Neuronal stem cell (in vitro differentiated cells): Measurements from ENCODE around the gene POU2AF1.

Source experiments
- DNase-seq: peaks from one replicate; pipeline ENCODE4 v3.0.0-alpha.2; 2013; ENCODE audit warnings: low spot score
- H2AFZ ChIP-seq: one replicate; pipeline ENCODE4 v1.6.1; 2013; ENCODE audit warnings: mild to moderate bottlenecking, low read length, inconsistent platforms
- H2AK5ac ChIP-seq: 2 replicates; pipeline ENCODE4 v1.6.1; 2013; ENCODE audit warnings: low read depth, mild to moderate bottlenecking, inconsistent platforms, low read length, moderate library complexity, mixed read lengths
- H2BK120ac ChIP-seq: 2 replicates; pipeline ENCODE4 v1.6.1; 2013; ENCODE audit warnings: low read depth, mild to moderate bottlenecking, inconsistent platforms, low read length, moderate library complexity, mixed read lengths
- H2BK12ac ChIP-seq: one replicate; pipeline ENCODE4 v1.6.1; 2013; ENCODE audit warnings: low read length, inconsistent platforms
- H2BK15ac ChIP-seq: 2 replicates; pipeline ENCODE4 v1.6.1; 2013; ENCODE audit warnings: mild to moderate bottlenecking, low read length, inconsistent platforms, mixed read lengths
- H2BK5ac ChIP-seq: one replicate; pipeline ENCODE4 v1.6.1; 2013; ENCODE audit warnings: inconsistent platforms, mild to moderate bottlenecking, low read length, moderate library complexity
- H3K14ac ChIP-seq: one replicate; pipeline ENCODE4 v1.6.1; 2013; ENCODE audit warnings: low read length, inconsistent platforms
- H3K18ac ChIP-seq: 2 replicates; pipeline ENCODE4 v1.6.1; 2013; ENCODE audit warnings: low read length, inconsistent platforms
- H3K23ac ChIP-seq: 2 replicates; pipeline ENCODE4 v1.6.1; 2013; ENCODE audit warnings: low read depth, mild to moderate bottlenecking, mixed read lengths, low read length, inconsistent platforms; ENCODE audit not compliant: poor library complexity
- H3K27ac ChIP-seq: replicated peaks from 3 replicates; pipeline ENCODE4 v1.5.1; 2013; ENCODE audit warnings: low read length, inconsistent platforms
- H3K27me3 ChIP-seq, 3 experiments: 2 replicates each; pipeline ENCODE4 v1.6.1; 2013; ENCODE audit warnings: low read length in 3 of 3, mild to moderate bottlenecking in 2 of 3, inconsistent platforms in 1 of 3, low read depth in 1 of 3, mixed read lengths in 1 of 3, moderate library complexity in 1 of 3; ENCODE audit not compliant: control insufficient read depth in 3 of 3, insufficient read depth in 3 of 3
- H3K36me3 ChIP-seq, 2 donors: replicated peaks in 1 of 2; 2 replicates each; pipeline ENCODE4 v1.6.1; 2013; ENCODE audit warnings: low read length in 2 of 2; ENCODE audit not compliant: control insufficient read depth in 2 of 2, insufficient read depth in 2 of 2
- H3K4ac ChIP-seq: 2 replicates; pipeline ENCODE4 v1.6.1; 2013; ENCODE audit warnings: inconsistent platforms, mild to moderate bottlenecking, low read length, moderate library complexity
- H3K4me1 ChIP-seq, 2 donors: 1 replicate in 1 of 2; 2 replicates in 1 of 2; pipeline ENCODE4 v1.6.1; 2013; ENCODE audit warnings: low read length in 2 of 2, low read depth in 1 of 2; ENCODE audit not compliant: control insufficient read depth in 2 of 2, insufficient read depth in 1 of 2
- H3K4me2 ChIP-seq: one replicate; pipeline ENCODE4 v1.6.1; 2013; ENCODE audit warnings: mild to moderate bottlenecking, low read length, inconsistent platforms; ENCODE audit not compliant: insufficient read depth, poor library complexity, severe bottlenecking
- H3K4me3 ChIP-seq, 2 donors: 2 replicates each; pipeline ENCODE4 v1.5.1; 2013; ENCODE audit warnings: low read length in 2 of 2, mild to moderate bottlenecking in 2 of 2, inconsistent platforms in 1 of 2, moderate library complexity in 1 of 2
- H3K79me1 ChIP-seq: one replicate; pipeline ENCODE4 v1.6.1; 2013; ENCODE audit warnings: low read depth, mild to moderate bottlenecking, inconsistent platforms, low read length, moderate library complexity
- H3K9ac ChIP-seq: one replicate; pipeline ENCODE4 v1.6.1; 2013; ENCODE audit warnings: mild to moderate bottlenecking, low read depth, low read length, inconsistent platforms; ENCODE audit not compliant: poor library complexity
- H3K9me3 ChIP-seq, 2 donors: replicated peaks in 1 of 2; 2 replicates each; pipeline versions ENCODE3 to v1.6.1; 2013; ENCODE audit warnings: low read length in 2 of 2, mild to moderate bottlenecking in 2 of 2, inconsistent platforms in 1 of 2, low read depth in 1 of 2, mixed read lengths in 1 of 2, moderate library complexity in 1 of 2; ENCODE audit not compliant: control insufficient read depth in 2 of 2, insufficient read depth in 1 of 2
- H4K8ac ChIP-seq: one replicate; pipeline ENCODE4 v1.6.1; 2013; ENCODE audit warnings: low read depth, mild to moderate bottlenecking, inconsistent platforms, low read length, moderate library complexity
- H4K91ac ChIP-seq: one replicate; pipeline ENCODE4 v1.6.1; 2013; ENCODE audit warnings: low read length, low read depth, mild to moderate bottlenecking, inconsistent platforms; ENCODE audit not compliant: poor library complexity
- WGBS, 2 donors: extraction: QIAGEN DNeasy Blood & Tissue Kit; methylation state at CpG; one replicate each; pipeline ENCODE4 v1.1.7; 2013; ENCODE audit warnings: missing lambda C conversion rate in 2 of 2, mixed read lengths in 1 of 2; ENCODE audit not compliant: insufficient read length in 2 of 2, insufficient replicate concordance in 1 of 2; ENCODE audit errors: extremely low coverage in 2 of 2; 5-methylcytosine and 5-hydroxymethylcytosine counted together

Gene POU2AF1

DNA sequence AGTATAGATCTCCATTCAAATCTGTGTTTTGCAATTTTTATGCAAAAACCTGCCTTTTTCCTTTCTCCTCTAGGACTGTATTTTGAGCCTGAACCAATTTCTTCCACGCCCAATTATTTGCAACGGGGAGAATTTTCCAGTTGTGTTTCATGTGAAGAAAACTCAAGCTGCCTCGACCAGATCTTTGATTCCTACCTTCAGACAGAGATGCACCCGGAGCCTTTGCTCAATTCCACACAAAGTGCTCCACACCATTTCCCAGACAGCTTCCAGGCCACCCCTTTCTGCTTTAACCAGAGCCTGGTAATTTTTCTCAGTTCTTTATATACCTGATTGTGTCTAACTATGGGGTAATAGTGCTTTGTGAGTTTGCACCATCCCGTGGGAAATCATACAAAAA, 72.8 kb downstream of the POU2AF1 start:
- Histone ChIP-seq H3K9me3 (no peaks in the 10 kb centered on the region), H3K4ac (no peak overlapping the region), H3K27ac (no peak overlapping the region), H3K23ac (no peak overlapping the region), H3K9ac (no peak overlapping the region), H3K79me1 (no peaks in the 10 kb centered on the region), H3K36me3 (no peaks in the 10 kb centered on the region), H2BK5ac (no peak overlapping the region), H2BK120ac (no peak overlapping the region), H2BK15ac (no peak overlapping the region), H2AFZ (no peak overlapping the region), H3K4me1 (no peaks in the 10 kb centered on the region), H4K91ac (no peak overlapping the region), H2BK12ac (no peak overlapping the region), H4K8ac (no peak overlapping the region), H3K4me2 (no peak overlapping the region), H2AK5ac (no peak overlapping the region), H3K4me3 (no peak overlapping the region), H3K18ac (no peak overlapping the region), H3K27me3 (peaks cover 0 to 30% (median 1%) of the 10 kb centered on the region in 3 experiments), H3K14ac (no peak overlapping the region)
- DNase-seq, result no peak
- WGBS, 2 donors, result no CpG with 5 or more reads among the region's 5 CpGs

DNA sequence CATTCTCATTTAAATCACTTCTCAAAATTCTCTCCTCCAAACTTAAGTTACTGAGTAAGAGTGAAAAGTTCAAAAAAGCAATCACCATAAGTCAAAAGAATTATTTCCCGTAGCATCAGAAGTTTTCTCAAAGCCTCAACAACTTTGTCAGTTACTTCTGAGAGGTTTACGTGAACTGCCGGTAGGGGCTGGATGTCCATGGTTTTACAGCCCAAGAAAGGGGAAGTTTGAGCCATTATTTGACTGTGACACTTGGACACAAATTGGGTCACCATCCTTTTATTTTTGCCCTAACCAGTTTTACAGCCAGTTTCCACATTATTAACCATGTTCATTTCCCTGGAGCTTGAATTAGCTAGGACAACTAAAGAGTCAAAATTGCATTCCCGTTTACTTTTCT, 73.2 kb downstream of the POU2AF1 start:
- H3K36me3 ChIP-seq, result no peaks in the 10 kb centered on the region
- H3K9ac ChIP-seq, result no peak overlapping the region
- H2BK5ac ChIP-seq, result no peak overlapping the region
- H3K9me3 ChIP-seq, result no peaks in the 10 kb centered on the region
- no peak overlapping the region for H3K4me3 ChIP-seq
- H3K23ac ChIP-seq, result no peak overlapping the region
- no peak overlapping the region for H2BK15ac ChIP-seq
- no peak overlapping the region for H2AFZ ChIP-seq
- no peak overlapping the region for H3K27ac ChIP-seq
- no peaks in the 10 kb centered on the region for H3K79me1 ChIP-seq
- no peak overlapping the region for H4K8ac ChIP-seq
- no peaks in the 10 kb centered on the region for H3K4me1 ChIP-seq
- H2AK5ac ChIP-seq, result no peak overlapping the region
- H3K4ac ChIP-seq, result no peak overlapping the region
- no peak overlapping the region for H3K14ac ChIP-seq
- no peak overlapping the region for H2BK12ac ChIP-seq
- no peak overlapping the region for H4K91ac ChIP-seq
- WGBS, 2 donors, result no CpG with 5 or more reads among the region's 4 CpGs
- peaks cover 0 to 35% (median 3%) of the 10 kb centered on the region in 3 experiments for H3K27me3 ChIP-seq
- no peak overlapping the region for H3K4me2 ChIP-seq
- no peak overlapping the region for H2BK120ac ChIP-seq
- H3K18ac ChIP-seq, result no peak overlapping the region
- no peak for DNase-seq

DNA sequence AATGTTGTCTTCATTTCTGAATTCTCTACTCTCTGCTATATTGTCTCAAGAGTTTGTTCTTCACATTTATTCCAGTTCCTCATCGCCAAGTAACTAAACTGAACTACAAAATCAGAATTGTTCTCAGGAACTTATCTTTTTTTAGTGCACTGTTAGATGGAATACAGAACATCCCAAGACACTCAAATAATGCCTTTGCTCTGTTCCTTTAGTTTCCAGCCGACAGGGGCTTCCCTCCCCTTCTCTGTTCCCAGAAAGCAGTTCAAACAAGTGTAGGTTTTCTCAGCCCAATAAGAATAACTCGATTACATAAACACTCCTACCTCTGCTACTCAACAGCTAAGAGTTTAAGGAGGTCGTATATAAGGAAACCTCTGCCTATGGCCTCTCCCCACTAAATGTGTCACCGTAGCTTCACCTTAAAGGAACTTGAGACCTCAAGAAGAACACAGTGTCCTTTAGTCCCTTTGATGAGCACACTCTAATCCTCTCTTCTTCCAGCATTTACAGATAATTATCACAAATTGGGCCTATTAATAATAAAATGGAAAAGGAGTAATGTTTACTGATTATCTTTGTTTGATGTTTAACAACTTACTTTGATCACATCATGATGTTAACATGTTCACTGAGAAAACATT, 73.8 kb downstream of the POU2AF1 start:
- no peaks in the 10 kb centered on the region for H3K79me1 ChIP-seq
- no peak overlapping the region for H3K4ac ChIP-seq
- H3K27me3 ChIP-seq, result peaks cover 0 to 41% (median 7%) of the 10 kb centered on the region in 3 experiments
- DNase-seq, result no peak
- H4K8ac ChIP-seq, result no peak overlapping the region
- H3K36me3 ChIP-seq, result no peaks in the 10 kb centered on the region
- H3K4me1 ChIP-seq, result no peaks in the 10 kb centered on the region
- H3K23ac ChIP-seq, result no peak overlapping the region
- H2BK15ac ChIP-seq, result no peak overlapping the region
- no peak overlapping the region for H2BK5ac ChIP-seq
- no peak overlapping the region for H4K91ac ChIP-seq
- H3K14ac ChIP-seq, result no peak overlapping the region
- H2BK120ac ChIP-seq, result no peak overlapping the region
- no peak overlapping the region for H3K4me2 ChIP-seq
- no peak overlapping the region for H3K9ac ChIP-seq
- H3K18ac ChIP-seq, result no peak overlapping the region
- no peak overlapping the region for H2BK12ac ChIP-seq
- no peak overlapping the region for H3K4me3 ChIP-seq
- WGBS, 2 donors, result no CpG with 5 or more reads among the region's 5 CpGs
- no peak overlapping the region for H3K27ac ChIP-seq
- no peak overlapping the region for H2AFZ ChIP-seq
- H2AK5ac ChIP-seq, result no peak overlapping the region
- H3K9me3 ChIP-seq, result no peaks in the 10 kb centered on the region

DNA sequence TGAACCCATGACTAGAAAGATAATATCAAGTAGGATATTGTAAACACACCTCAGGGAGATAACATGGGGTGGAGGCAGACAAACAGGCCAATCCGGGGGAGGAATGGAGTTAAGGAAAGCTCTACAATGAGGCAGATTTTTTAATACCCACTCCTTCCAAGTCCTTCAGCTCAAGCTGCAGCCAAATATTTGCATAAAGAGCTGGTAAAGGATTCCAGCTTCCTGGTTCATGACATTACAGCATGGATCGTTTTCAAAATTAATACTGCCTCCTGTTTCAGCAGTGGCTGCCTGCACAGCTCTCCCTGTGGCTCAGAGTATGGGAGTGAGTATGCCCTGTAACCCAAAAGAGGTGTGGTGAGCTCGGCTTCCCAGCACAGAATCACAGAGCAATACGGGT, 75.6 kb downstream of the POU2AF1 start:
- Histone ChIP-seq H4K91ac (no peak overlapping the region), H2BK15ac (no peak overlapping the region), H3K9me3 (no peaks in the 10 kb centered on the region), H3K4me2 (no peak overlapping the region), H3K27ac (no peak overlapping the region), H3K14ac (no peak overlapping the region), H2BK5ac (no peak overlapping the region), H3K9ac (no peak overlapping the region), H3K4ac (no peak overlapping the region), H2BK12ac (no peak overlapping the region), H3K36me3 (no peaks in the 10 kb centered on the region), H2AK5ac (no peak overlapping the region), H3K23ac (no peak overlapping the region), H4K8ac (no peak overlapping the region), H3K4me1 (peaks cover 2% of the 10 kb centered on the region in 2 donors), H3K4me3 (no peak overlapping the region), H3K79me1 (no peaks in the 10 kb centered on the region), H3K27me3 (peaks cover 0 to 59% (median 19%) of the 10 kb centered on the region in 3 experiments), H2BK120ac (no peak overlapping the region), H3K18ac (no peak overlapping the region), H2AFZ (no peak overlapping the region)
- DNase-seq, result no peak
- no CpG with 5 or more reads among the region's 4 CpGs for WGBS, 2 donors
